Lower leg skin (tissue), 3 donors: ENCODE measurements around the gene LYRM4.

Experiments used
- CTCF ChIP-seq, 3 donors: fragments of 450-650 bp; IDR thresholded peaks; one replicate each; pipeline ENCODE4 v1.5.1; 2016; ENCODE audit warnings: antibody characterized with exemption in 3 of 3, mild to moderate bottlenecking in 3 of 3, moderate library complexity in 2 of 3
- POLR2A ChIP-seq, 2 donors: fragments of 450-650 bp; IDR thresholded peaks; one replicate each; pipeline ENCODE4 v1.6.1; 2016 to 2017; ENCODE audit warnings: antibody characterized with exemption in 2 of 2, mild to moderate bottlenecking in 1 of 2, moderate library complexity in 1 of 2

GRCh38 chr6:5061152-5061551 lies 199.6 kb downstream of the LYRM4 start:
- no peak for TF ChIP-seq POLR2A (IDR thresholded peaks at IDR 0.05)
- no peak for TF ChIP-seq CTCF (IDR thresholded peaks at IDR 0.05)
